ENCODE data around the gene SLC7A6. TPM values are rescaled to one million over a fixed set of nuclear protein-coding genes. Genes with fewer than 3 reads are reported as not detected.

SLC7A6 gene
- total RNA-seq, 4 donors from 2014 or later = 23.4 to 55.6 (median 37.4) TPM

GRCh38 chr16:68233085-68233834 lies 31.1 kb upstream of the SLC7A6 start:
- WGBS, 2 donors = 68 to 75% methylated on average over 5 of the region's 5 CpGs
- H3K4me3 ChIP-seq (ENCODE audit: low read depth, poor library complexity, severe bottlenecking) = no peak overlapping the region
- TF ChIP-seq CTCF (IDR thresholded peaks at IDR 0.05) (no peak), POLR2A (IDR thresholded peaks at IDR 0.05) (no peak)
- DNase-seq (ENCODE audit: low spot score in 2 of 2) = no peak
- intact Hi-C loops (cut with DNase I; ENCODE audit: low total_unique reads) = loop anchor here (10.0 kb wide), 1 partner anchor 148 kb away; the partner anchor contains the start of gene NFATC3

GRCh38 chr16:68233835-68234187 lies 30.5 kb upstream of the SLC7A6 start:
- 54 to 63% methylated on average over 7 to 8 of the region's 8 CpGs for WGBS, 2 donors
- DNase-seq (ENCODE audit: low spot score in 2 of 2) = peak in 1 of 2 donors; percentile 86
- intact Hi-C loops (cut with DNase I; ENCODE audit: low total_unique reads) = loop anchor here (10.0 kb wide), 1 partner anchor 149 kb away; the partner anchor contains the start of gene NFATC3
- no peak overlapping the region for H3K4me3 ChIP-seq (ENCODE audit: low read depth, poor library complexity, severe bottlenecking)
- no peak for TF ChIP-seq CTCF (IDR thresholded peaks at IDR 0.05)
- TF ChIP-seq POLR2A (IDR thresholded peaks at IDR 0.05) = no peak

DNA sequence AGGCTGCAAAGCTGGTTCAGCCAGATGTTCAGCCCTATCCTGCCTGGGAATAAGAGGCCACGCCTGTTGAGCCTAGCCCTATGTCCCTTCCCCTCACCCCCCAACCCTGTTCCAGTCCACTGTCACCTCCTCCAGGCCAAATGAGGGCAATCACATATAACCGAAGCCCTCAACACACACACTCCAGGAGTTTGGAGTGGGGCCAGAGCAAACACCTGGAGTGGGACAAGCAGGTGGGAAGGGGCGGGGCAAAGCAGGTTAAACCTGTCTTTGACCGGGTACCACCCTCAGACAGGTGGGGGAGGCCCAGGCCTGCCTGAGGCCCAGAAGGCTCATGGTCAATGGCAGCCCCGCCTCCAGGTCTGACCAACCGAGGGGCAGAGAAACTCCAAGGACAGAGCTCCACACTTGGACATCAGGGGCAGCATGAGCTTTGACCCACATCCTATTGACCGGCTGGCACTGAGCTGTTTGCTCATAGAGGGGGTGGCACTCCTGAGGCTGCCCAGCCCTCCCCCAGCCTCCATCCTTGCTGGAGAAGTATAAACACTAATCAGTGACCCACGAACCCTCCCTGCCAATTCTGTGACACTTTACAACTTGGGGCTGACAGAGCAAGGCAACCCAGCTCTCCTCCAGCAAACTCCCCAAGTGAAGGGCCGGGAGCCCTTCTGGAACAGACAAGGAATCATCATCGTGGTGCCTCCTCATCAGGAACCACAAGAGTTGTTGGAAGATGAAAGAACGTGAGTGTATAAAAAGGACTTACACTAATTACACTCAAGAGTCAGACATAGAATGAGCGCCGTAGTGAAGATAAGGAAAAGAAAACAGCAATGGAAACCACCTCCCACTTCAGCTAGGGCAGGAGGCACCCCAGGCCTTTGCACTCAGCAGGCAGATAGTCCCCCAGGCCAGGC lies 29.9 kb upstream of the SLC7A6 start:
- intact Hi-C loops (cut with DNase I; ENCODE audit: low total_unique reads) = loop anchor here (10.0 kb wide), 1 partner anchor 150 kb away; the partner anchor contains the start of gene NFATC3
- 38 to 41% methylated on average over 12 to 13 of the region's 13 CpGs for WGBS, 2 donors
- H3K4me3 ChIP-seq (ENCODE audit: low read depth, poor library complexity, severe bottlenecking) = peak overlapping the region; percentile 37
- no peak for TF ChIP-seq CTCF (IDR thresholded peaks at IDR 0.05)
- TF ChIP-seq POLR2A (IDR thresholded peaks at IDR 0.05) = no peak
- DNase-seq (ENCODE audit: low spot score in 2 of 2) = peak; percentile 68 to 90

DNA sequence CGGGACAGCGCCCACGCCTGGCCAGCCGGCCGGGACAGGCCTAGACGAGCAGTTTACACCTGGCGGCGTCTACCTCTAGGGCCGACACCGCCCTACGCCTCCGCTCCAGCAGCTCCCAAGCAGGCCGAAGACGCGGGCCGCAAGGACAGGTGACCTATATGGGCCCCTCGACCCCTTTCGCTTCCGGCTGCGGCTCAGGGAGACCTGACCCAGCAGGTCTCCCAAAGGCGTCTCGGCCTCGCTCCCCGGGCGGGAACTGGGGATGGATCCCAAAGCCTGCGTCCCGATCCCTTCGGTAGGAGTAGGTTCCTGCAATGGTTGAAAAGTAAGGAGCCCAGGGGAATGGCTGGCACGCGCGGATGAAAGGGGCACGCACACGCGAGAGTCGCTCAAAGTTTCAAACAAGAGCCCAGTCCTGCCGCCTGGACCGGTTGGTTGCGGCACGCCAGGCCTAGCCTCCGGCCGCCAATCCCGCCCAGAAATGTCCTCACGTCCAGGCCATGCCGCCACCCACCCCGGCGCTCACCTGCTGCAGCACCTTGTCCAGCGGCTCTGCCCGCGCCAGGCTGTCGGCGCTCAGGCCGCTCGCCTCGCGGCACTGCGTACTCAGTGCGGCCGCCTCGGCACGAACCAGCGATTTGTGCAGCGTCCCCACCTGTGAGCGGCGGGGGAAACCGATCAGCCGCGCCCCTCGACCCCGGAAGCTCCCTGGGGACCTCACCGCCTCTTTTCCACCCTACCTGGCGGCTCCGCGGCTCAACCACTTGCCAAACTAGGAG lies 29.0 kb upstream of the SLC7A6 start:
- DNase-seq (ENCODE audit: low spot score in 2 of 2) = peak in 1 of 2 donors; percentile 90
- 44 to 46% methylated on average over 40 to 70 of the region's 73 CpGs for WGBS, 2 donors
- intact Hi-C loops (cut with DNase I; ENCODE audit: low total_unique reads) = loop anchor here (10.0 kb wide), 1 partner anchor 150 kb away; the partner anchor contains the start of gene NFATC3
- TF ChIP-seq CTCF (IDR thresholded peaks at IDR 0.05) (no peak), POLR2A (IDR thresholded peaks at IDR 0.05) (no peak)
- H3K4me3 ChIP-seq (ENCODE audit: low read depth, poor library complexity, severe bottlenecking) = peak overlapping the region; percentile 37

DNA sequence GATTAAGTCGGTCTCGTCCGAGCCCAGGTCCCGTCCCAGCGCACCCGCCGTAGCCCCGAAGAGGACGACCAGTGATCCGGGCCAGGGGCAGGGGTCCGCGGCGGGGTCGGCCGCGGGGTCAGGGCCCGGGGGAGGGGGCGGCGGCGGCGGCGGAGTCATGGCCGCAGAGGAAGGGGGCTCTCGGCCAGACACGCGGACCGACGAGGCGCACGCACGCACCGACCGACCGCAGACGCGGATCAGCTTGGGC lies 28.5 kb upstream of the SLC7A6 start, which contains the start of gene ESRP2:
Gene ESRP2, minus strand, starts transcription at position 241 of the 250 bp plus-strand sequence. Its CDS starts 82 bp downstream, at position 159.
- TF ChIP-seq CTCF (IDR thresholded peaks at IDR 0.05) (no peak), POLR2A (IDR thresholded peaks at IDR 0.05) (no peak)
- peak within 1 kb of the TSS; percentile 42 for H3K4me3 ChIP-seq (ENCODE audit: low read depth, poor library complexity, severe bottlenecking)
- intact Hi-C loops (cut with DNase I; ENCODE audit: low total_unique reads) = loop anchor here (10.0 kb wide), 1 partner anchor 151 kb away; the partner anchor contains the start of gene NFATC3
- WGBS, 2 donors = 7 to 11% methylated on average over 20 to 21 of the region's 36 CpGs
- no peak for DNase-seq (ENCODE audit: low spot score in 2 of 2)
